ENCODE data around the gene DLG3. TPM values are rescaled to one million over a fixed set of nuclear protein-coding genes. Genes with fewer than 3 reads are reported as not detected.

DLG3 gene
- total and polyA plus RNA-seq, 4 donors: 0.57 to 6.5 (median 1.7) TPM

DNA sequence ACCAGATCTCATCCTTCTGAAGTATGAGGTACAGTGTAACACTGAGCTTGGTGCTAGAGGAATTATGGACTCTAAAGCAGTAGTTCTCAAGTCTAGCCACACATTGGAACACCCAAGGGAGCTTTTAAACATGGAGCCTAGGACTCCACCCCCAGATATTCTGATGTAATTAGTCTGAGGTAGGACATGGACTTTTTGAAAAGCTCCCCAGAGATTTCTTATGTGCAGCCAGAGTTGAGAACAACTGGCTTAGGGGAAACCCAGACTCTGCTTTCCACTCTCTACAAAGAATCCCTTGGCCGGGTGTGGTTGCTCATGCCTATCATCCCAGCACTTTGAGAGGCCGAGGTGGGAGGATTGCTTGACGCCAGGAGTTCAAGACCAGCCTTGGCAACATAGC is 33.2 kb upstream of the DLG3 start:
- Histone ChIP-seq H3K4me3 (ENCODE audit: low read depth in 1 of 3, low read length in 3 of 3) (no peak overlapping the region), H3K27me3 (ENCODE audit: control insufficient read depth in 4 of 4, insufficient read depth in 4 of 4, low read length in 3 of 4) (no peaks in the 10 kb centered on the region), H3K4me1 (ENCODE audit: control insufficient read depth in 4 of 4, insufficient read depth in 4 of 4, low read length in 3 of 4) (no peaks in the 10 kb centered on the region), H3K9me3 (ENCODE audit: control insufficient read depth in 4 of 4, low read length in 3 of 4) (no peaks in the 10 kb centered on the region), H3K9ac (ENCODE audit: low read depth in 1 of 2, low read length in 2 of 2) (no peak overlapping the region), H3K27ac (ENCODE audit: low read depth in 1 of 2, low read length in 2 of 2) (no peak overlapping the region), H3K36me3 (ENCODE audit: control insufficient read depth in 4 of 4, insufficient read depth in 3 of 4, low read depth in 1 of 4, low read length in 3 of 4) (no peaks in the 10 kb centered on the region)
- WGBS: 99% methylated on average over 3 of the region's 3 CpGs
- TF ChIP-seq, protein P1, sequence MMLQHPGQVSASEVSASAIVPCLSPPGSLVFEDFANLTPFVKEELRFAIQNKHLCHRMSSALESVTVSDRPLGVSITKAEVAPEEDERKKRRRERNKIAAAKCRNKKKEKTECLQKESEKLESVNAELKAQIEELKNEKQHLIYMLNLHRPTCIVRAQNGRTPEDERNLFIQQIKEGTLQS (IDR thresholded peaks at IDR 0.05): no peak
- TF ChIP-seq FOXA2 (IDR thresholded peaks at IDR 0.05) (no peak), NR2F2 (IDR thresholded peaks at IDR 0.05) (no peak), FOXA1 (IDR thresholded peaks at IDR 0.05) (no peak), YY1 (IDR thresholded peaks at IDR 0.05) (no peak), SP1 (IDR thresholded peaks at IDR 0.05) (no peak), HNF4A (conservative IDR thresholded peaks at IDR 0.05) (no peak), GABPA (IDR thresholded peaks at IDR 0.05 in 1 of 2, conservative IDR thresholded peaks at IDR 0.05 in 1 of 2) (no peak), EGR1 (IDR thresholded peaks at IDR 0.05; ENCODE audit: low read depth in 2 of 2) (no peak), RAD21 (IDR thresholded peaks at IDR 0.05) (no peak), TAF1 (conservative IDR thresholded peaks at IDR 0.05) (no peak)
- TF ChIP-seq, protein P2, sequence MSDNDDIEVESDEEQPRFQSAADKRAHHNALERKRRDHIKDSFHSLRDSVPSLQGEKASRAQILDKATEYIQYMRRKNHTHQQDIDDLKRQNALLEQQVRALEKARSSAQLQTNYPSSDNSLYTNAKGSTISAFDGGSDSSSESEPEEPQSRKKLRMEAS (IDR thresholded peaks at IDR 0.05): no peak
- TF ChIP-seq, protein P3, sequence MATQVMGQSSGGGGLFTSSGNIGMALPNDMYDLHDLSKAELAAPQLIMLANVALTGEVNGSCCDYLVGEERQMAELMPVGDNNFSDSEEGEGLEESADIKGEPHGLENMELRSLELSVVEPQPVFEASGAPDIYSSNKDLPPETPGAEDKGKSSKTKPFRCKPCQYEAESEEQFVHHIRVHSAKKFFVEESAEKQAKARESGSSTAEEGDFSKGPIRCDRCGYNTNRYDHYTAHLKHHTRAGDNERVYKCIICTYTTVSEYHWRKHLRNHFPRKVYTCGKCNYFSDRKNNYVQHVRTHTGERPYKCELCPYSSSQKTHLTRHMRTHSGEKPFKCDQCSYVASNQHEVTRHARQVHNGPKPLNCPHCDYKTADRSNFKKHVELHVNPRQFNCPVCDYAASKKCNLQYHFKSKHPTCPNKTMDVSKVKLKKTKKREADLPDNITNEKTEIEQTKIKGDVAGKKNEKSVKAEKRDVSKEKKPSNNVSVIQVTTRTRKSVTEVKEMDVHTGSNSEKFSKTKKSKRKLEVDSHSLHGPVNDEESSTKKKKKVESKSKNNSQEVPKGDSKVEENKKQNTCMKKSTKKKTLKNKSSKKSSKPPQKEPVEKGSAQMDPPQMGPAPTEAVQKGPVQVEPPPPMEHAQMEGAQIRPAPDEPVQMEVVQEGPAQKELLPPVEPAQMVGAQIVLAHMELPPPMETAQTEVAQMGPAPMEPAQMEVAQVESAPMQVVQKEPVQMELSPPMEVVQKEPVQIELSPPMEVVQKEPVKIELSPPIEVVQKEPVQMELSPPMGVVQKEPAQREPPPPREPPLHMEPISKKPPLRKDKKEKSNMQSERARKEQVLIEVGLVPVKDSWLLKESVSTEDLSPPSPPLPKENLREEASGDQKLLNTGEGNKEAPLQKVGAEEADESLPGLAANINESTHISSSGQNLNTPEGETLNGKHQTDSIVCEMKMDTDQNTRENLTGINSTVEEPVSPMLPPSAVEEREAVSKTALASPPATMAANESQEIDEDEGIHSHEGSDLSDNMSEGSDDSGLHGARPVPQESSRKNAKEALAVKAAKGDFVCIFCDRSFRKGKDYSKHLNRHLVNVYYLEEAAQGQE (IDR thresholded peaks at IDR 0.05): no peak
- TF ChIP-seq, protein P4, sequence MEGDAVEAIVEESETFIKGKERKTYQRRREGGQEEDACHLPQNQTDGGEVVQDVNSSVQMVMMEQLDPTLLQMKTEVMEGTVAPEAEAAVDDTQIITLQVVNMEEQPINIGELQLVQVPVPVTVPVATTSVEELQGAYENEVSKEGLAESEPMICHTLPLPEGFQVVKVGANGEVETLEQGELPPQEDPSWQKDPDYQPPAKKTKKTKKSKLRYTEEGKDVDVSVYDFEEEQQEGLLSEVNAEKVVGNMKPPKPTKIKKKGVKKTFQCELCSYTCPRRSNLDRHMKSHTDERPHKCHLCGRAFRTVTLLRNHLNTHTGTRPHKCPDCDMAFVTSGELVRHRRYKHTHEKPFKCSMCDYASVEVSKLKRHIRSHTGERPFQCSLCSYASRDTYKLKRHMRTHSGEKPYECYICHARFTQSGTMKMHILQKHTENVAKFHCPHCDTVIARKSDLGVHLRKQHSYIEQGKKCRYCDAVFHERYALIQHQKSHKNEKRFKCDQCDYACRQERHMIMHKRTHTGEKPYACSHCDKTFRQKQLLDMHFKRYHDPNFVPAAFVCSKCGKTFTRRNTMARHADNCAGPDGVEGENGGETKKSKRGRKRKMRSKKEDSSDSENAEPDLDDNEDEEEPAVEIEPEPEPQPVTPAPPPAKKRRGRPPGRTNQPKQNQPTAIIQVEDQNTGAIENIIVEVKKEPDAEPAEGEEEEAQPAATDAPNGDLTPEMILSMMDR (IDR thresholded peaks at IDR 0.05; ENCODE audit: low read depth, low read length, missing input control): no peak
- TF ChIP-seq, protein P5, sequence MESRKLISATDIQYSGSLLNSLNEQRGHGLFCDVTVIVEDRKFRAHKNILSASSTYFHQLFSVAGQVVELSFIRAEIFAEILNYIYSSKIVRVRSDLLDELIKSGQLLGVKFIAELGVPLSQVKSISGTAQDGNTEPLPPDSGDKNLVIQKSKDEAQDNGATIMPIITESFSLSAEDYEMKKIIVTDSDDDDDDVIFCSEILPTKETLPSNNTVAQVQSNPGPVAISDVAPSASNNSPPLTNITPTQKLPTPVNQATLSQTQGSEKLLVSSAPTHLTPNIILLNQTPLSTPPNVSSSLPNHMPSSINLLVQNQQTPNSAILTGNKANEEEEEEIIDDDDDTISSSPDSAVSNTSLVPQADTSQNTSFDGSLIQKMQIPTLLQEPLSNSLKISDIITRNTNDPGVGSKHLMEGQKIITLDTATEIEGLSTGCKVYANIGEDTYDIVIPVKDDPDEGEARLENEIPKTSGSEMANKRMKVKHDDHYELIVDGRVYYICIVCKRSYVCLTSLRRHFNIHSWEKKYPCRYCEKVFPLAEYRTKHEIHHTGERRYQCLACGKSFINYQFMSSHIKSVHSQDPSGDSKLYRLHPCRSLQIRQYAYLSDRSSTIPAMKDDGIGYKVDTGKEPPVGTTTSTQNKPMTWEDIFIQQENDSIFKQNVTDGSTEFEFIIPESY (IDR thresholded peaks at IDR 0.05): no peak
- no peak for DNase-seq (ENCODE audit: low spot score)

DNA sequence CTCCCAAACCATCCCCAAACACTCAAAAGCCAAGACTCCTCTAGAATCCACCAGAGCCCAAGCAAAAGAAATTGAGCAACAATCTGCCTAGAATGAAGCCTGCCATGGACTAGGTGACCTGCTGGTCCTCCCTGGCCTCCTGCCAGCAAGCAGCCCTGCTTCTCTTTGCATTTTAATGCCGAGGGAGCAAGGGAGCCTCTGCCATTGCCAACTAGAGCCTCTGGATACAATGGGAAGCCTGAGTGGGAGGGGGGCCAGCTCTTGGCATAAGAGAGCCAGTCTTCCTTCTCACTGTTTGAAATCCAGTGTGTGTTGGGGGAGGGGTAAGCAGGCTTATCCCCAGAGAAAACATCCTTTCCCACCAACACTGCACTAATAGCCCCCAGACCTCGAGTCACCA is 23.0 kb upstream of the DLG3 start:
- Histone ChIP-seq H3K36me3 (ENCODE audit: control insufficient read depth in 4 of 4, insufficient read depth in 3 of 4, low read depth in 1 of 4, low read length in 3 of 4) (no peaks in the 10 kb centered on the region), H3K9me3 (ENCODE audit: control insufficient read depth in 4 of 4, low read length in 3 of 4) (no peaks in the 10 kb centered on the region), H3K27me3 (ENCODE audit: control insufficient read depth in 4 of 4, insufficient read depth in 4 of 4, low read length in 3 of 4) (peaks cover 0 to 4% (median 0%) of the 10 kb centered on the region in 4 donors), H3K27ac (ENCODE audit: low read depth in 1 of 2, low read length in 2 of 2) (no peak overlapping the region), H3K4me3 (ENCODE audit: low read depth in 1 of 3, low read length in 3 of 3) (no peak overlapping the region), H3K4me1 (ENCODE audit: control insufficient read depth in 4 of 4, insufficient read depth in 4 of 4, low read length in 3 of 4) (no peaks in the 10 kb centered on the region), H3K9ac (ENCODE audit: low read depth in 1 of 2, low read length in 2 of 2) (no peak overlapping the region)
- WGBS: 55% methylated on average over 2 of the region's 2 CpGs
- no peak for DNase-seq (ENCODE audit: low spot score)
- TF ChIP-seq GABPA (IDR thresholded peaks at IDR 0.05 in 1 of 2, conservative IDR thresholded peaks at IDR 0.05 in 1 of 2) (no peak), RXRA (IDR thresholded peaks at IDR 0.05) (no peak), JUND (IDR thresholded peaks at IDR 0.05) (no peak), NR2F2 (IDR thresholded peaks at IDR 0.05) (no peak), EGR1 (IDR thresholded peaks at IDR 0.05; ENCODE audit: low read depth in 2 of 2) (no peak), FOXA1 (IDR thresholded peaks at IDR 0.05) (no peak), HNF4A (conservative IDR thresholded peaks at IDR 0.05) (no peak), TAF1 (conservative IDR thresholded peaks at IDR 0.05) (no peak), SP1 (IDR thresholded peaks at IDR 0.05) (no peak), HNF4G (IDR thresholded peaks at IDR 0.05) (no peak), YY1 (IDR thresholded peaks at IDR 0.05) (no peak), FOXA2 (IDR thresholded peaks at IDR 0.05) (no peak), RAD21 (IDR thresholded peaks at IDR 0.05) (no peak)
- TF ChIP-seq, protein P2 (IDR thresholded peaks at IDR 0.05): no peak
- TF ChIP-seq, protein P5 (IDR thresholded peaks at IDR 0.05): no peak
- TF ChIP-seq, protein P4 (IDR thresholded peaks at IDR 0.05; ENCODE audit: low read depth, low read length, missing input control): no peak
